ENCODE results near the gene MBD2.

MBD2 gene

DNA sequence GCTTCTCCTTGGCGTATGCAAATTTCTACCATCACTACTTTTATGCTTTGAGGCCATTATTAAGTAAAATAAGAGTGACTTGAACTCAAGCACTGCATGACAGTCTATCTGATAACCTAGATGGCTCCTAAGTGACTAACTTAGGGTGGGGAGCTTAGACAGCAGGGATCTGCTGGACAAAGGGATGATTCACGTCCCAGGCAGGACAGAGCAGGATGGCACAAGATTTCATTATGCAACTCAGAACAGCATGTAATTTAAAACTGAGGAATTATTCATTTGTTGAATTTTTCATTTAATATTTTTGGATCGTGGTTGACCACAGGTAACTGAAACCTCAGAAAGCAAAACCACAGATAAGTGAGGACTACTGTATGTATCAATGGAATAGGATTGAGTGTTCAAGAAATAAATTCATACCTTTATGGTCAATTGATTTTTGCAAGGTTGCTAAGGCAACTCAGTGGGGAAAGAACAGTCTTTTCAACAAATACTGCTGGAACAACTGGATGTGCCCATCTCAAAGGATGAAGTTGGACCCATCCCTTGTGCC is 115.3 kb downstream of the MBD2 start:
- no peak overlapping the region for H3K4me3 ChIP-seq (ENCODE audit: low read depth, low read length)
- H3K4me1 ChIP-seq (ENCODE audit: control insufficient read depth, insufficient read depth, low read length), result no peaks in the 10 kb centered on the region
- ChIA-PET POLR2A (no interaction called here), CTCF (interaction anchor here (0.6 to 0.7 kb wide), 2 partner anchors 10 to 210 kb away, joined by 3 to 4 read pairs; no protein-coding TSS in a partner anchor)
- no peaks in the 10 kb centered on the region for H3K36me3 ChIP-seq (ENCODE audit: control insufficient read depth in 2 of 2, insufficient read depth in 1 of 2, low read length in 2 of 2)
- no peak overlapping the region for H3K27ac ChIP-seq (ENCODE audit: extremely low read depth, low read depth, low read length)
- TF ChIP-seq ZBTB8A (tag by site-specific recombination; IDR thresholded peaks at IDR 0.05) (no peak), ZNF175 (tag by site-specific recombination; IDR thresholded peaks at IDR 0.05) (no peak), EGR2 (tag by site-specific recombination; IDR thresholded peaks at IDR 0.05; ENCODE audit: low read depth) (no peak), ZNF596 (tag by site-specific recombination; IDR thresholded peaks at IDR 0.05) (no peak), KLF9 (tag by site-specific recombination; IDR thresholded peaks at IDR 0.05; ENCODE audit: low read depth) (no peak), ZNF354C (tag by site-specific recombination; IDR thresholded peaks at IDR 0.05; ENCODE audit: borderline replicate concordance, low read depth) (no peak), ZNF561 (tag by site-specific recombination; IDR thresholded peaks at IDR 0.05; ENCODE audit: borderline replicate concordance) (no peak), ZNF292 (tag by site-specific recombination; IDR thresholded peaks at IDR 0.05; ENCODE audit: borderline replicate concordance, low read depth) (no peak), ZNF146 (tag by site-specific recombination; IDR thresholded peaks at IDR 0.05) (no peak), ZNF433 (tag by site-specific recombination; IDR thresholded peaks at IDR 0.05; ENCODE audit: low read depth) (no peak), ZNF48 (tag by site-specific recombination; IDR thresholded peaks at IDR 0.05) (no peak), ZNF621 (tag by site-specific recombination; IDR thresholded peaks at IDR 0.05) (no peak), ZNF558 (tag by site-specific recombination; IDR thresholded peaks at IDR 0.05) (no peak), ZNF777 (tag by site-specific recombination; IDR thresholded peaks at IDR 0.05; ENCODE audit: borderline replicate concordance) (no peak), ZNF530 (tag by site-specific recombination; IDR thresholded peaks at IDR 0.05; ENCODE audit: low read depth) (no peak), ZEB2 (tag by site-specific recombination; IDR thresholded peaks at IDR 0.05) (no peak), ZNF843 (tag by site-specific recombination; IDR thresholded peaks at IDR 0.05) (no peak)
- TF ChIP-seq, protein P1, sequence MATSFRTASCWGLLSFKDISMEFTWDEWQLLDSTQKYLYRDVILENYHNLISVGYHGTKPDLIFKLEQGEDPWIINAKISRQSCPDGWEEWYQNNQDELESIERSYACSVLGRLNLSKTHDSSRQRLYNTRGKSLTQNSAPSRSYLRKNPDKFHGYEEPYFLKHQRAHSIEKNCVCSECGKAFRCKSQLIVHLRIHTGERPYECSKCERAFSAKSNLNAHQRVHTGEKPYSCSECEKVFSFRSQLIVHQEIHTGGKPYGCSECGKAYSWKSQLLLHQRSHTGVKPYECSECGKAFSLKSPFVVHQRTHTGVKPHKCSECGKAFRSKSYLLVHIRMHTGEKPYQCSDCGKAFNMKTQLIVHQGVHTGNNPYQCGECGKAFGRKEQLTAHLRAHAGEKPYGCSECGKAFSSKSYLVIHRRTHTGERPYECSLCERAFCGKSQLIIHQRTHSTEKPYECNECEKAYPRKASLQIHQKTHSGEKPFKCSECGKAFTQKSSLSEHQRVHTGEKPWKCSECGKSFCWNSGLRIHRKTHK (tag by site-specific recombination; IDR thresholded peaks at IDR 0.05), result no peak
- H3K9me3 ChIP-seq (ENCODE audit: control insufficient read depth, insufficient read depth, low read depth, low read length), result no peaks in the 10 kb centered on the region

- ChIA-PET POLR2A (no interaction called here), CTCF (interaction anchor here (0.7 to 1.7 kb wide), 3 partner anchors 14 to 18 kb away, joined by 3 to 5 read pairs (median 3); no protein-coding TSS in a partner anchor)
Observed at GRCh38 chr18:54102123-54102522, 122.3 kb downstream of the MBD2 start.

More at GRCh38 chr18:54102123-54102522, 122.3 kb downstream of the MBD2 start:
- H3K27ac ChIP-seq (ENCODE audit: extremely low read depth, low read depth, low read length), result no peak overlapping the region
- H3K4me1 ChIP-seq (ENCODE audit: control insufficient read depth, insufficient read depth, low read length), result no peaks in the 10 kb centered on the region
- H3K4me3 ChIP-seq (ENCODE audit: low read depth, low read length), result no peak overlapping the region
- H3K36me3 ChIP-seq (ENCODE audit: control insufficient read depth in 2 of 2, insufficient read depth in 1 of 2, low read length in 2 of 2), result no peaks in the 10 kb centered on the region
- no peaks in the 10 kb centered on the region for H3K9me3 ChIP-seq (ENCODE audit: control insufficient read depth, insufficient read depth, low read depth, low read length)
- TF ChIP-seq ZFP69B (tag by site-specific recombination; IDR thresholded peaks at IDR 0.05) (no peak), ZNF2 (tag by site-specific recombination; IDR thresholded peaks at IDR 0.05) (no peak), ZNF664 (tag by site-specific recombination; IDR thresholded peaks at IDR 0.05) (no peak), ZSCAN30 (tag by site-specific recombination; IDR thresholded peaks at IDR 0.05) (no peak), ZNF670 (tag by site-specific recombination; IDR thresholded peaks at IDR 0.05; ENCODE audit: low read depth) (no peak), ZIC2 (tag by site-specific recombination; IDR thresholded peaks at IDR 0.05) (no peak), ZNF37A (tag by site-specific recombination; IDR thresholded peaks at IDR 0.05) (no peak), ZNF629 (tag by site-specific recombination; IDR thresholded peaks at IDR 0.05) (no peak), ZNF654 (tag by site-specific recombination; IDR thresholded peaks at IDR 0.05; ENCODE audit: low read depth) (no peak), ZNF433 (tag by site-specific recombination; IDR thresholded peaks at IDR 0.05; ENCODE audit: low read depth) (no peak), TRIM28 (IDR thresholded peaks at IDR 0.05; ENCODE audit: borderline replicate concordance, low read length) (no peak), ZNF138 (tag by site-specific recombination; IDR thresholded peaks at IDR 0.05; ENCODE audit: borderline replicate concordance) (no peak), FEZF1 (tag by site-specific recombination; IDR thresholded peaks at IDR 0.05) (no peak), ZNF830 (tag by site-specific recombination; IDR thresholded peaks at IDR 0.05; ENCODE audit: low read depth) (no peak), ZNF114 (tag by site-specific recombination; IDR thresholded peaks at IDR 0.05) (no peak)
- TF ChIP-seq, protein P2, sequence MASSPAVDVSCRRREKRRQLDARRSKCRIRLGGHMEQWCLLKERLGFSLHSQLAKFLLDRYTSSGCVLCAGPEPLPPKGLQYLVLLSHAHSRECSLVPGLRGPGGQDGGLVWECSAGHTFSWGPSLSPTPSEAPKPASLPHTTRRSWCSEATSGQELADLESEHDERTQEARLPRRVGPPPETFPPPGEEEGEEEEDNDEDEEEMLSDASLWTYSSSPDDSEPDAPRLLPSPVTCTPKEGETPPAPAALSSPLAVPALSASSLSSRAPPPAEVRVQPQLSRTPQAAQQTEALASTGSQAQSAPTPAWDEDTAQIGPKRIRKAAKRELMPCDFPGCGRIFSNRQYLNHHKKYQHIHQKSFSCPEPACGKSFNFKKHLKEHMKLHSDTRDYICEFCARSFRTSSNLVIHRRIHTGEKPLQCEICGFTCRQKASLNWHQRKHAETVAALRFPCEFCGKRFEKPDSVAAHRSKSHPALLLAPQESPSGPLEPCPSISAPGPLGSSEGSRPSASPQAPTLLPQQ (tag by site-specific recombination; IDR thresholded peaks at IDR 0.05), result no peak
- TF ChIP-seq, protein P3, sequence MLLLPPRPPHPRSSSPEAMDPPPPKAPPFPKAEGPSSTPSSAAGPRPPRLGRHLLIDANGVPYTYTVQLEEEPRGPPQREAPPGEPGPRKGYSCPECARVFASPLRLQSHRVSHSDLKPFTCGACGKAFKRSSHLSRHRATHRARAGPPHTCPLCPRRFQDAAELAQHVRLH (tag by site-specific recombination; IDR thresholded peaks at IDR 0.05), result no peak
- TF ChIP-seq, protein P4, sequence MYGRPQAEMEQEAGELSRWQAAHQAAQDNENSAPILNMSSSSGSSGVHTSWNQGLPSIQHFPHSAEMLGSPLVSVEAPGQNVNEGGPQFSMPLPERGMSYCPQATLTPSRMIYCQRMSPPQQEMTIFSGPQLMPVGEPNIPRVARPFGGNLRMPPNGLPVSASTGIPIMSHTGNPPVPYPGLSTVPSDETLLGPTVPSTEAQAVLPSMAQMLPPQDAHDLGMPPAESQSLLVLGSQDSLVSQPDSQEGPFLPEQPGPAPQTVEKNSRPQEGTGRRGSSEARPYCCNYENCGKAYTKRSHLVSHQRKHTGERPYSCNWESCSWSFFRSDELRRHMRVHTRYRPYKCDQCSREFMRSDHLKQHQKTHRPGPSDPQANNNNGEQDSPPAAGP (tag by site-specific recombination; IDR thresholded peaks at IDR 0.05), result no peak

Measured in HEK293 (cell line).